WERI-Rb-1 (cell line): ENCODE results near the gene ZDHHC6.
A peak's percentile ranks its signal among the peaks of the same experiment; 100 is the strongest.

ENCODE experiments used
- DNase-seq: peaks from one replicate; pipeline ENCODE4 v3.0.0-alpha.2; 2020
- H3K27ac ChIP-seq: fragments of 250-450 bp; sonication (Bioruptor Pico); 2 replicates; pipeline ENCODE4 v1.5.1; 2020; ENCODE audit warnings: mild to moderate bottlenecking, moderate library complexity
- H3K27me3 ChIP-seq: fragments of 250-450 bp; sonication (Bioruptor Pico); 2 replicates; pipeline ENCODE4 v1.5.1; 2021; ENCODE audit warnings: mild to moderate bottlenecking, low read depth, moderate library complexity; ENCODE audit not compliant: insufficient read depth, severe bottlenecking
- H3K36me3 ChIP-seq: fragments of 250-450 bp; sonication (Bioruptor Pico); 2 replicates; pipeline ENCODE4 v1.5.1; 2020; ENCODE audit warnings: mild to moderate bottlenecking, moderate library complexity
- H3K4me3 ChIP-seq: 2 replicates; pipeline ENCODE4 v1.5.1; 2011; ENCODE audit warnings: low read depth, mild to moderate bottlenecking, control low read depth, low read length
- H3K9me3 ChIP-seq: fragments of 250-450 bp; sonication (Bioruptor Pico); 2 replicates; pipeline ENCODE4 v1.5.1; 2021; ENCODE audit warnings: mild to moderate bottlenecking, moderate library complexity; ENCODE audit not compliant: severe bottlenecking
- TF ChIP-seq, protein P1 (sequence below): IDR thresholded peaks from 2 replicates; pipeline ENCODE4 v1.5.1; 2011; ENCODE audit warnings: low read depth, mild to moderate bottlenecking, control low read depth, inconsistent platforms, low read length

ZDHHC6 gene

DNA sequence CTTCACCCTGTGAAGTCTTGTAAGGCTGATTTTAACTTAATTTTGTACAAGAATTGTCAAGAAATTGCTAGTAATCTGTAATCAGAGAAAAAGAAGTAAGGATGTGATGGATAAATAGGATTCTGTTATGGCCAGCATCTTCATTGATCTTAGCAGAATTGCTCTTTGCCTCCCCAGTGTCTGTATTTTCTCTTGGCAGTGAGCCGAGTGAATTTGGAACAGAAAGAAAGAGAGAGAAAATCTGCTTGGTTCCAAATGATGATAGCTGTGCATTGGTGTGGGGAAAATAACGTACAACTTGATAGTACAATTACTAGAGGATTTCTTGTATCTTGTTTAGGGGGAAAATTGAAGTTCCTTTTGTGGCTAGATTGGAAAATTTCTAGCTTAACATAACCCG lies 34.9 kb upstream of the ZDHHC6 start:
- no peak overlapping the region for H3K27ac ChIP-seq
- no peaks in the 10 kb centered on the region for H3K27me3 ChIP-seq
- TF ChIP-seq, protein P1, sequence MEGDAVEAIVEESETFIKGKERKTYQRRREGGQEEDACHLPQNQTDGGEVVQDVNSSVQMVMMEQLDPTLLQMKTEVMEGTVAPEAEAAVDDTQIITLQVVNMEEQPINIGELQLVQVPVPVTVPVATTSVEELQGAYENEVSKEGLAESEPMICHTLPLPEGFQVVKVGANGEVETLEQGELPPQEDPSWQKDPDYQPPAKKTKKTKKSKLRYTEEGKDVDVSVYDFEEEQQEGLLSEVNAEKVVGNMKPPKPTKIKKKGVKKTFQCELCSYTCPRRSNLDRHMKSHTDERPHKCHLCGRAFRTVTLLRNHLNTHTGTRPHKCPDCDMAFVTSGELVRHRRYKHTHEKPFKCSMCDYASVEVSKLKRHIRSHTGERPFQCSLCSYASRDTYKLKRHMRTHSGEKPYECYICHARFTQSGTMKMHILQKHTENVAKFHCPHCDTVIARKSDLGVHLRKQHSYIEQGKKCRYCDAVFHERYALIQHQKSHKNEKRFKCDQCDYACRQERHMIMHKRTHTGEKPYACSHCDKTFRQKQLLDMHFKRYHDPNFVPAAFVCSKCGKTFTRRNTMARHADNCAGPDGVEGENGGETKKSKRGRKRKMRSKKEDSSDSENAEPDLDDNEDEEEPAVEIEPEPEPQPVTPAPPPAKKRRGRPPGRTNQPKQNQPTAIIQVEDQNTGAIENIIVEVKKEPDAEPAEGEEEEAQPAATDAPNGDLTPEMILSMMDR = no peak
- no peaks in the 10 kb centered on the region for H3K36me3 ChIP-seq
- no peak overlapping the region for H3K4me3 ChIP-seq
- H3K9me3 ChIP-seq = no peaks in the 10 kb centered on the region
- no peak for DNase-seq

DNA sequence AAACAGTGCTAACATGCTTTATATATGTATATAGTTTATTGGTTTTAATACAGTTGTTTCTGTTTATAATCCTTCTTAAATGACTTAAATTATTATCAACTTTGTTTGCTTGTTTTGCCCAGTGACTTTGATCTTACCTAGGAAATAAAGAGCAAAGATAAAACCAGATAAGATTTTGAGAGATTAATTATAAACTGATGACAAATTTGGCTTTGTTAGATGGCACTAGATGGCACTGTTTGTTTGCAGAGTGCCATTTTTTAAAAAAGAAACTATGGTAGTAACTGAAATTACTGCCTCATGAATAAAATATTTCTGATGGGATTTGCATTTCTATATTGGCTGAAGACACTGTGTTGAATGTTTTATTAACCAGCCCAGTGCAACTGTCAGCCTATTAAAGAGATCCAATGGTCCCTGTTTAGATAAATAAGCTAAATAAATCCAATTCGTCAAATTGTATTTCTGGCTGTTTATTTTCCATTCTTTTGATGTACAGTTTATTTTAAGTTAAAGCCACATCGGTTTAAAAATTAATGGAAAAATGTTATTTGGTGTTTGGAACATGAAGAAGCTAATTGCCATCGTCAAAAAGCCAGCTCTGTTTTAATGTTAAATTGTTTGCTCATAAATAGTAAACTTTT lies 29.0 kb upstream of the ZDHHC6 start:
- no peak for DNase-seq
- H3K4me3 ChIP-seq = no peak overlapping the region
- H3K36me3 ChIP-seq = no peaks in the 10 kb centered on the region
- no peaks in the 10 kb centered on the region for H3K27me3 ChIP-seq
- TF ChIP-seq, protein P1 = 0 out of 2 replicates have a peak, but pooled peaks have one; percentile 6
- H3K9me3 ChIP-seq = no peaks in the 10 kb centered on the region
- no peak overlapping the region for H3K27ac ChIP-seq

DNA sequence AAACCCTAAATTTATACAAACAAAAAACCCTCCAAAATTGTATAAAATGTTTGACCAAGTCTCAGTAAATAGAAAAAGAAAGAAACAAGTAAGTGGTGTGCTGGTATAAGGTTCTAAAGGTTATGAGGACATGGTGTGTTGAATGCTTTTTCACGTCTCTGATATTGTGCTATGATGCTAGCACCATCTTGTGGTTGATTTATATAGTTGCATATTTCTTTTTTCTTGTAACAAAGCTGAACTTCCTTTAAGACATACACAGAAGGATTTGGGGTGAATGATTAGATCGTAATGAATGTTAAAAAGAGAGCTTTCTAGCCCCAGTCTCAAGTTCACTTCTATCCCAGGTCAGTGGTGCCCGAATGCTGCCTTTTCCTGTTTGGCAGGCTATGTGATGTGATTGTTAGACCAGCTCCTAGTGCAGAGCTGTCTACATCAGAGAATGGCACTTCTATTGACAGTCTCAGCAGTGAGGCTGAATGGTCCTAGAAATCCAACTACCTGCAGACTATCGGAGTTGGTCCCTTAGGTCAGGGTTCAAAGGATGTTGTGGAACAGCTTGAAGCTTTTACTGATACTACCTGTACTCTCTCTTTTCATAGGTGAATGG lies 25.3 kb upstream of the ZDHHC6 start:
- TF ChIP-seq, protein P1 = peak; percentile 54
- Histone ChIP-seq H3K27me3 (no peaks in the 10 kb centered on the region), H3K9me3 (no peaks in the 10 kb centered on the region), H3K36me3 (no peaks in the 10 kb centered on the region), H3K27ac (no peak overlapping the region), H3K4me3 (no peak overlapping the region)
- no peak for DNase-seq

DNA sequence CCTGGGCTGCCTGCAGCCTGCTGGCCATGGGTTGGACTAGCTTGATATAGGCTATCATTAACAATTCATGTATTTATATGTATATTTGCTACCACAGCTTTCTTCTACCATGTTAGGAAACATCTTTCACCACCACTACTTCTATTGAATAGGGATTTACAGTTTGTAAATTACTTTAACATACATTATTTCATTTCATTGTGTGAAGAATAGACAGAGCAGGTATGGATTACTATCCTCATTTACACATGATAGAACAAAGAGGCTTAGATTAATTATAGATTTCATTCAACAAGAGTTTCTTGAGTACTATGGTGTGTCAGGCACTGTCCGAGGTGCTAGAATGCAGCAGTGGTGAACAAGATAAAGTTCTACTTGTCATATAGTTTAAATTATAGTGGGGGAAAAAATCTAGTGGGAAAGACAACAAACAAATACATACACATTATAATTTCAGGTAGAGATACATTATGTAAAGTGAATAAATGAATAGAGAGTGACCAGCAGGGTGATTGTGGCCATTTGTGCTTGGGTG lies 20.9 kb upstream of the ZDHHC6 start:
- DNase-seq = no peak
- H3K9me3 ChIP-seq = no peaks in the 10 kb centered on the region
- no peak overlapping the region for H3K27ac ChIP-seq
- no peak overlapping the region for H3K4me3 ChIP-seq
- peaks cover 20% of the 10 kb centered on the region for H3K36me3 ChIP-seq
- no peaks in the 10 kb centered on the region for H3K27me3 ChIP-seq
- TF ChIP-seq, protein P1 = no peak

DNA sequence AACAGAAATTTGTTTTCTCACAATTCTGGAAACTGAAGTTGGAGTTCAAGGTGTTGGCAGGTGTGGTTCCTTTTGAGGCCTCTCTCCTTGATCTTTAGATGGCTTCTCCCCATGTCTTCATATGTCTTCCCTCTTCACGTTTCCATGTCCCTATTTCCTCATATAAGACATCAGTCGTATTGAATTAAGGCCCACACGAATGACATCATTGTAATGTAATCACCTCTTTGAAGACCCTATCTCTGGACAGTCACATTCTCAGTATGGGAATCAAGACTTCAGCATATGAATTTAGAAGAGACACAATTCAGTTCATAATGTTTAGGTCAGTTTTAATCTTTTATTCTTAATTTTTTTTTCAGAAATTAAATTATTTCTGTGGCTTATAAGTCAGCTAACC lies 20.1 kb upstream of the ZDHHC6 start:
- peaks cover 20% of the 10 kb centered on the region for H3K36me3 ChIP-seq
- H3K4me3 ChIP-seq = no peak overlapping the region
- H3K27me3 ChIP-seq = no peaks in the 10 kb centered on the region
- DNase-seq = no peak
- no peaks in the 10 kb centered on the region for H3K9me3 ChIP-seq
- no peak overlapping the region for H3K27ac ChIP-seq
- TF ChIP-seq, protein P1 = no peak
